GM19193 (cell line): ENCODE results near the gene SERINC5.

Experiments used
- POLR2A ChIP-seq: IDR thresholded peaks from 4 replicates; pipeline ENCODE4 v1.6.1; 2011; ENCODE audit not compliant: insufficient read depth, insufficient read length; ENCODE audit errors: extremely low read depth

Gene SERINC5

GRCh38 chr5:80147119-80147815 lies 108.6 kb downstream of the SERINC5 start:
- TF ChIP-seq POLR2A, result no peak

DNA sequence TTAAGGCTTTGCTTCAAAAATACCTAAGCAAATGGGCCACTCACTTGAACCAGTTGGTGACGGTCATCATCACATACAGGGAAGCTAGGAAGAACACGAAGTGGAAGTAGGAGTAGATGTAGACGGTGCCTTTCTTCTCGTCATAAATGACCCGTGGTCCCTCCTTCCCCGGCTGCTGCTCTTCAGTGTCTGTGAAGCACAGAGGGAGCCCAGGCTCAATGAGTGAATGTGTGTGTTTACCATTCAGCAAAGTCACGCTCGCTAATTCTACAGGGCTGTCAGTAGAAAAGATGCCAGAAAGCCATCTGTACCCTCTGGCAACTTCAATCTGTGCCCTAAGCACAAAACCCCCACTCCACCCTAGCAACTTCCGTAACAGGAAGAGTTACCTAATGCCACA lies 109.8 kb downstream of the SERINC5 start:
- no peak for TF ChIP-seq POLR2A

DNA sequence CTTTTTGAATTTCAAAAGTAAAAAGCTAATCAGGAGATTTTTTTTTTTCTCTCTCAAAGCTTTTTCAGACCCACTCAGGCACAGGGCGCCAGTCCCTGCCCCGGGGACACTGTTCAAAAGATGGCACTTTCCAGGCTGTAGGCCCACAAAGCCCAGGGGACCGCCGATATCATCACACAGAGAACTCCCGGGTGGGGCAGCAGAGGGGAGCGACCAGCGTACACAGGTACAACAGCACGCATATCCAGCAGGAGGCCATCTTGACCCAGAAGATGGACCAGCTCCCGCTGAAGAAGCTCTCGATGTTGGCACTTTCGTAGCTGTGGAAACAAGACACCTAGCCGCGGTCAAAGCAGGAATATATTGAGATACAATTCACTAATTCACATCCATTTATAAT lies 112.4 kb downstream of the SERINC5 start:
- TF ChIP-seq POLR2A, result no peak

- TF ChIP-seq POLR2A, result no peak
Measured at GRCh38 chr5:80142996-80143395, 112.9 kb downstream of the SERINC5 start.

DNA sequence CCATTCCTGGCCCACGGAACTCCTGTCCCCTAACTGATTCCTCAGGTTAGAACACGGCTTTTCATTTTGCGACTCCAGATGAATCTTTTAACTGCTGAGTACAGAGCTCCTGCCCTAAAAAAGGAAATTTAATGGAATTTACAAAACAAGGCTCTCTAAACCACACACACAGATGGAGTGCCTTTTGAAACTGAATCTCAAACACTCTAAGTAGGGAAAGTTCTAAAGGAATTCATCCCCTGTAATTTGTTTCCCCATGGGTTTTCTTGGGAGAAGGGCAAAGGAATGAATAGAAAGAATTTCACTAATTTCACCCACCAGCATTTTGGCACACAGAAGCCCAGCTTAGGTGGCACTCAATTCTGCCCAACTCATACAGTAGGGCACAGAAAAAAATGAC lies 114.2 kb downstream of the SERINC5 start:
- TF ChIP-seq POLR2A, result no peak

GRCh38 chr5:80141147-80141671 lies 114.6 kb downstream of the SERINC5 start:
- TF ChIP-seq POLR2A, result no peak

- no peak for TF ChIP-seq POLR2A
Measured at GRCh38 chr5:80140496-80140895, 115.4 kb downstream of the SERINC5 start.

GRCh38 chr5:80139466-80139972 lies 116.3 kb downstream of the SERINC5 start:
- no peak for TF ChIP-seq POLR2A

GRCh38 chr5:80138486-80138885 lies 117.4 kb downstream of the SERINC5 start:
- TF ChIP-seq POLR2A, result no peak

- no peak for TF ChIP-seq POLR2A
Measured at GRCh38 chr5:80134876-80135275, 121.0 kb downstream of the SERINC5 start.

GRCh38 chr5:80129146-80129545 lies 126.7 kb downstream of the SERINC5 start:
- TF ChIP-seq POLR2A, result no peak

DNA sequence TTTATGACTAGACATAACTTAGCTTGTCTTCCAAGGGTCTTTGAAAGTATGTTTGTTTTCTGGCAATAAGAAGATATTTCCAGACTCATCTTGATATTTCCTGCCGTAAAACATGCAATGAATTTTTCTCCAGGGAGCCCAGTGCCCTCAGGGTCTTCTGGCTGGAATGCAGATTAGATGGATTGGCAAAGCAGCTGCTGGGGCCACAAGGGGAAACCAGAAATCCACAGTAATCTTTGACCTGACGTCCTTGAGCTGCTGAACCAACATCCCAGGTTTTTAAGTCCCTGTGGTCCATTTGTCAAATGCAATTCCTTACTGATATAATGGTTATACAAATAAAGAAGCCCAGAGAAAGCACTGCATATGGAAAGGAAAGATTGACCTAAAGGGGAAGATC lies 127.7 kb downstream of the SERINC5 start:
- TF ChIP-seq POLR2A, result no peak

GRCh38 chr5:80127116-80127552 lies 128.7 kb downstream of the SERINC5 start:
- TF ChIP-seq POLR2A, result no peak

DNA sequence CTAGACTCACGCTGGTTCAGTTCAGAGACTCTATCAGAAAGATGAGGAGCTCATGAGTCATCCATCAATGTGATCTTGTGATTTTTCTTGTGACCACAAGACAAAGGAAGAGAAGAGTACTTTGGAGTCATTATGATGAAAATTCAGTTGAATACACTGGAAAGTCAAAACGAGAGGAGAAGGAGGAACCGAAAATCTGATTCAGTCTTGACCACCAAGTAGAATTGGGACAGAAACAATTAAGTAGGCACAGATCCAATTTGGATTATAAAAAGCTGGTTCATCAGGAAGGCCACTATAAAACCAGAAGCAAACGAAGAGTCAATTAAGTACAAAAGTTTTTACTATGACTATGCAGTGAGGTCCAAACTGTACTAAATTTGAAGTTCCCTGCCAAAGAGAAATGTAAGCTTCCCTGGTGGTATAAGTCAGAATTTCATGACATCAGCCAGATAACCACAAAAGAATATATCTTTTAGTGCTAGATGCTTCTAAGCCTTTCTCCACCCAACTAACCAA lies 129.8 kb downstream of the SERINC5 start:
- no peak for TF ChIP-seq POLR2A

GRCh38 chr5:80125022-80125961 lies 130.6 kb downstream of the SERINC5 start:
- TF ChIP-seq POLR2A, result no peak
